Thymus (tissue), 11 donors: ENCODE measurements around the gene LCP2. TPM values are rescaled to one million over a fixed set of nuclear protein-coding genes. Genes with fewer than 3 reads are reported as not detected.

ENCODE experiments used
- DNase-seq, 9 donors: peaks; one replicate each; pipeline ENCODE4 v3.0.0-alpha.2; 2013; ENCODE audit warnings: low spot score in 9 of 9, low read depth in 6 of 9, missing footprints in 1 of 9
- H3K27ac ChIP-seq, 2 donors: one replicate each; pipeline ENCODE4 v1.5.1; 2013; ENCODE audit warnings: control low read depth in 1 of 2, low read depth in 1 of 2, low read length in 1 of 2, mild to moderate bottlenecking in 1 of 2, moderate library complexity in 1 of 2
- H3K27me3 ChIP-seq, 2 donors: one replicate each; pipeline ENCODE4 v1.5.1; 2013; ENCODE audit warnings: low read length in 1 of 2; ENCODE audit not compliant: control insufficient read depth in 2 of 2, insufficient read depth in 1 of 2
- H3K36me3 ChIP-seq, 2 donors: one replicate each; pipeline ENCODE4 v1.5.1; 2013; ENCODE audit warnings: low read length in 1 of 2, mild to moderate bottlenecking in 1 of 2, moderate library complexity in 1 of 2; ENCODE audit not compliant: control insufficient read depth in 2 of 2, insufficient read depth in 2 of 2
- H3K4me1 ChIP-seq, 2 donors: one replicate each; pipeline ENCODE4 v1.5.1; 2013; ENCODE audit warnings: low read length in 2 of 2; ENCODE audit not compliant: control insufficient read depth in 2 of 2, insufficient read depth in 2 of 2
- H3K4me3 ChIP-seq, 2 donors: one replicate each; pipeline ENCODE4 v1.5.1; 2013; ENCODE audit warnings: low read length in 2 of 2, control low read depth in 1 of 2, mild to moderate bottlenecking in 1 of 2
- H3K9me3 ChIP-seq, 2 donors: one replicate each; pipeline ENCODE4 v1.5.1; 2013; ENCODE audit warnings: low read length in 1 of 2, mild to moderate bottlenecking in 1 of 2; ENCODE audit not compliant: control insufficient read depth in 2 of 2, insufficient read depth in 1 of 2
- WGBS: extraction: QIAGEN DNeasy Blood & Tissue Kit; methylation state at CpG from one replicate; pipeline ENCODE4 v1.1.7; 2013; 5-methylcytosine and 5-hydroxymethylcytosine counted together
- polyA plus RNA-seq: library from polyadenylated mRNA; stranded (reverse); fragments of 200-250 nt; gene quantifications from one replicate; pipeline ENCODE4 v1.2.3, GENCODE V29; 2013
- total RNA-seq: library from RNA; stranded (reverse); fragments of 120-200 nt; gene quantifications from one replicate; pipeline ENCODE4 v1.2.4, GENCODE V29; 2013
- donor health status: healthy.

Gene LCP2
- total and polyA plus RNA-seq, 2 donors: 73.7 to 131 TPM

- no peaks in the 10 kb centered on the region for H3K9me3 ChIP-seq
- H3K36me3 ChIP-seq: no peaks in the 10 kb centered on the region
- no peak overlapping the region for H3K4me3 ChIP-seq
- H3K4me1 ChIP-seq: peaks cover 0 to 3% of the 10 kb centered on the region in 2 donors
- 96% methylated on average over 2 of the region's 2 CpGs for WGBS
- no peak for DNase-seq
- no peaks in the 10 kb centered on the region for H3K27me3 ChIP-seq
- H3K27ac ChIP-seq: no peak overlapping the region
Measured at GRCh38 chr5:170226661-170227060, 70.9 kb downstream of the LCP2 start.

- no peak for DNase-seq
- no peak overlapping the region for H3K4me3 ChIP-seq
- no peak overlapping the region for H3K27ac ChIP-seq
- WGBS: 94% methylated on average over 9 of the region's 9 CpGs
- H3K27me3 ChIP-seq: no peaks in the 10 kb centered on the region
- H3K4me1 ChIP-seq: peaks cover 0 to 3% of the 10 kb centered on the region in 2 donors
- no peaks in the 10 kb centered on the region for H3K9me3 ChIP-seq
- H3K36me3 ChIP-seq: no peaks in the 10 kb centered on the region
Measured at GRCh38 chr5:170226129-170226615, 71.4 kb downstream of the LCP2 start.

- Histone ChIP-seq H3K27me3 (no peaks in the 10 kb centered on the region), H3K4me1 (peaks cover 0 to 3% of the 10 kb centered on the region in 2 donors), H3K4me3 (no peak overlapping the region), H3K27ac (no peak overlapping the region), H3K36me3 (no peaks in the 10 kb centered on the region), H3K9me3 (no peaks in the 10 kb centered on the region)
- DNase-seq: peak; percentile 44 to 86 (median 60)
- WGBS: 67% methylated on average over 7 of the region's 7 CpGs
Measured at GRCh38 chr5:170225326-170226128, 72.0 kb downstream of the LCP2 start.

GRCh38 chr5:170223906-170224305 is 73.7 kb downstream of the LCP2 start:
- WGBS: 93% methylated on average over 5 of the region's 5 CpGs

GRCh38 chr5:170223360-170223759 is 74.2 kb downstream of the LCP2 start:
- H3K4me3 ChIP-seq: no peak overlapping the region
- H3K4me1 ChIP-seq: peaks cover 0 to 3% of the 10 kb centered on the region in 2 donors
- no peak for DNase-seq
- no peaks in the 10 kb centered on the region for H3K9me3 ChIP-seq
- no peaks in the 10 kb centered on the region for H3K27me3 ChIP-seq
- no peak overlapping the region for H3K27ac ChIP-seq
- H3K36me3 ChIP-seq: no peaks in the 10 kb centered on the region

More at GRCh38 chr5:170223906-170224305, 73.7 kb downstream of the LCP2 start:
- Histone ChIP-seq H3K27me3 (no peaks in the 10 kb centered on the region), H3K9me3 (no peaks in the 10 kb centered on the region), H3K4me1 (peaks cover 0 to 3% of the 10 kb centered on the region in 2 donors), H3K27ac (no peak overlapping the region), H3K36me3 (no peaks in the 10 kb centered on the region), H3K4me3 (no peak overlapping the region)
- DNase-seq: no peak

- Histone ChIP-seq H3K9me3 (no peaks in the 10 kb centered on the region), H3K36me3 (no peaks in the 10 kb centered on the region), H3K4me1 (peaks cover 0 to 3% of the 10 kb centered on the region in 2 donors), H3K27me3 (no peaks in the 10 kb centered on the region), H3K4me3 (no peak overlapping the region), H3K27ac (no peak overlapping the region)
- no peak for DNase-seq
- WGBS: 88% methylated on average over 6 of the region's 6 CpGs
Measured at GRCh38 chr5:170221327-170221741, 76.2 kb downstream of the LCP2 start.

GRCh38 chr5:170220191-170220590 is 77.4 kb downstream of the LCP2 start:
- no peak overlapping the region for H3K4me3 ChIP-seq
- no peaks in the 10 kb centered on the region for H3K9me3 ChIP-seq
- no peak overlapping the region for H3K27ac ChIP-seq
- no peak for DNase-seq
- no peaks in the 10 kb centered on the region for H3K4me1 ChIP-seq
- no peaks in the 10 kb centered on the region for H3K36me3 ChIP-seq
- WGBS: 94% methylated on average over 2 of the region's 2 CpGs
- no peaks in the 10 kb centered on the region for H3K27me3 ChIP-seq

GRCh38 chr5:170219615-170220014 is 78.0 kb downstream of the LCP2 start:
- H3K27me3 ChIP-seq: no peaks in the 10 kb centered on the region
- 95% methylated on average over 2 of the region's 2 CpGs for WGBS
- no peak for DNase-seq
- no peaks in the 10 kb centered on the region for H3K9me3 ChIP-seq
- no peak overlapping the region for H3K4me3 ChIP-seq
- H3K4me1 ChIP-seq: no peaks in the 10 kb centered on the region
- no peaks in the 10 kb centered on the region for H3K36me3 ChIP-seq
- no peak overlapping the region for H3K27ac ChIP-seq

GRCh38 chr5:170218726-170219125 is 78.9 kb downstream of the LCP2 start:
- WGBS: 92% methylated on average over 1 of the region's 1 CpG
- Histone ChIP-seq H3K36me3 (no peaks in the 10 kb centered on the region), H3K27ac (no peak overlapping the region), H3K27me3 (no peaks in the 10 kb centered on the region), H3K9me3 (no peaks in the 10 kb centered on the region), H3K4me1 (no peaks in the 10 kb centered on the region), H3K4me3 (no peak overlapping the region)
- DNase-seq: no peak
